ENCODE measurements around the gene CLDN7. TPM values are rescaled to one million over a fixed set of nuclear protein-coding genes. Genes with fewer than 3 reads are reported as not detected.

The CLDN7 gene
- total RNA-seq, 1 donor from 2014 or later, result not detected

- H3K27me3 Mint-ChIP-seq (ENCODE audit: low read depth), result peaks cover 2% of the 10 kb centered on the region
- DNase-seq (ENCODE audit: low read depth, low spot score), result no peak
- H3K4me3 Mint-ChIP-seq, result peak overlapping the region; percentile 80
- no peaks in the 10 kb centered on the region for H3K9me3 Mint-ChIP-seq
- peaks cover 19% of the 10 kb centered on the region for H3K4me1 Mint-ChIP-seq
- peaks cover 21% of the 10 kb centered on the region for H3K36me3 Mint-ChIP-seq (ENCODE audit: low read depth)
- no peak for TF ChIP-seq CTCF (conservative IDR thresholded peaks at IDR 0.05)
- H3K27ac Mint-ChIP-seq (ENCODE audit: unreplicated experiment), result no peak overlapping the region
Observed at GRCh38 chr17:7228920-7229319, 33.4 kb downstream of the CLDN7 start.

GRCh38 chr17:7226721-7227710, 35.3 kb downstream of the CLDN7 start:
- Mint-ChIP-seq H3K9me3 (no peaks in the 10 kb centered on the region), H3K27me3 (ENCODE audit: low read depth) (peaks cover under 1% of the 10 kb centered on the region), H3K27ac (ENCODE audit: unreplicated experiment) (no peak overlapping the region), H3K36me3 (ENCODE audit: low read depth) (peaks cover 21% of the 10 kb centered on the region), H3K4me3 (no peak overlapping the region), H3K4me1 (peaks cover 3% of the 10 kb centered on the region)
- TF ChIP-seq CTCF (conservative IDR thresholded peaks at IDR 0.05), result no peak
- no peak for DNase-seq (ENCODE audit: low read depth, low spot score)

- Mint-ChIP-seq H3K36me3 (ENCODE audit: low read depth) (peaks cover 19% of the 10 kb centered on the region), H3K4me3 (peak overlapping the region; percentile 61), H3K27ac (ENCODE audit: unreplicated experiment) (no peak overlapping the region), H3K27me3 (ENCODE audit: low read depth) (peaks cover 9% of the 10 kb centered on the region), H3K9me3 (no peaks in the 10 kb centered on the region), H3K4me1 (peaks cover 8% of the 10 kb centered on the region)
- DNase-seq (ENCODE audit: low read depth, low spot score), result no peak
- TF ChIP-seq CTCF (conservative IDR thresholded peaks at IDR 0.05), result no peak
Observed at GRCh38 chr17:7225711-7226331, 36.5 kb downstream of the CLDN7 start.

- DNase-seq (ENCODE audit: low read depth, low spot score), result no peak
- TF ChIP-seq CTCF (conservative IDR thresholded peaks at IDR 0.05), result no peak
- peaks cover 17% of the 10 kb centered on the region for H3K36me3 Mint-ChIP-seq (ENCODE audit: low read depth)
Observed at GRCh38 chr17:7224661-7225111, 37.6 kb downstream of the CLDN7 start.

GRCh38 chr17:7224110-7224509, 38.2 kb downstream of the CLDN7 start:
- TF ChIP-seq CTCF (conservative IDR thresholded peaks at IDR 0.05), result no peak
- peak overlapping the region; percentile 98 for H3K4me3 Mint-ChIP-seq
- H3K27me3 Mint-ChIP-seq (ENCODE audit: low read depth), result peaks cover 22% of the 10 kb centered on the region
- peaks cover 15% of the 10 kb centered on the region for H3K36me3 Mint-ChIP-seq (ENCODE audit: low read depth)
- H3K27ac Mint-ChIP-seq (ENCODE audit: unreplicated experiment), result no peak overlapping the region
- peaks cover 22% of the 10 kb centered on the region for H3K4me1 Mint-ChIP-seq
- DNase-seq (ENCODE audit: low read depth, low spot score), result no peak
- no peaks in the 10 kb centered on the region for H3K9me3 Mint-ChIP-seq

More at GRCh38 chr17:7224661-7225111, 37.6 kb downstream of the CLDN7 start:
- Mint-ChIP-seq H3K9me3 (no peaks in the 10 kb centered on the region), H3K4me3 (peak overlapping the region; percentile 61), H3K27me3 (ENCODE audit: low read depth) (peaks cover 17% of the 10 kb centered on the region), H3K27ac (ENCODE audit: unreplicated experiment) (no peak overlapping the region), H3K4me1 (peaks cover 16% of the 10 kb centered on the region)

All from neural crest cell (in vitro differentiated cells).